Ectodermal cell (in vitro differentiated cells): ENCODE results near the gene EHBP1.

ENCODE experiments used
- H3K27ac ChIP-seq: 2 replicates; pipeline ENCODE4 v1.7.0; 2013; ENCODE audit warnings: mild to moderate bottlenecking, low read depth, low read length; ENCODE audit not compliant: insufficient read depth, poor library complexity, severe bottlenecking
- H3K27me3 ChIP-seq: 2 replicates; pipeline ENCODE4 v1.7.0; 2013; ENCODE audit warnings: mild to moderate bottlenecking, low read length; ENCODE audit not compliant: insufficient read depth, control insufficient read depth, poor library complexity, severe bottlenecking
- H3K36me3 ChIP-seq: one replicate; pipeline ENCODE4 v1.7.0; 2013; ENCODE audit warnings: low read length; ENCODE audit not compliant: control insufficient read depth, insufficient read depth
- H3K4me1 ChIP-seq: one replicate; pipeline ENCODE4 v1.7.0; 2013; ENCODE audit warnings: low read length; ENCODE audit not compliant: control insufficient read depth, insufficient read depth
- H3K4me3 ChIP-seq: 2 replicates; pipeline ENCODE4 v1.7.0; 2013; ENCODE audit warnings: low read depth, low read length, control low read depth; ENCODE audit not compliant: insufficient read depth
- H3K9me3 ChIP-seq: 2 replicates; pipeline ENCODE4 v1.7.0; 2013; ENCODE audit warnings: mild to moderate bottlenecking, low read length, moderate library complexity; ENCODE audit not compliant: control insufficient read depth
- WGBS, 2 experiments: methylation state at CpG; one replicate each; pipeline ENCODE4 v1.1.7; 2013; ENCODE audit warnings: missing lambda C conversion rate in 2 of 2; 5-methylcytosine and 5-hydroxymethylcytosine counted together

EHBP1 gene

DNA sequence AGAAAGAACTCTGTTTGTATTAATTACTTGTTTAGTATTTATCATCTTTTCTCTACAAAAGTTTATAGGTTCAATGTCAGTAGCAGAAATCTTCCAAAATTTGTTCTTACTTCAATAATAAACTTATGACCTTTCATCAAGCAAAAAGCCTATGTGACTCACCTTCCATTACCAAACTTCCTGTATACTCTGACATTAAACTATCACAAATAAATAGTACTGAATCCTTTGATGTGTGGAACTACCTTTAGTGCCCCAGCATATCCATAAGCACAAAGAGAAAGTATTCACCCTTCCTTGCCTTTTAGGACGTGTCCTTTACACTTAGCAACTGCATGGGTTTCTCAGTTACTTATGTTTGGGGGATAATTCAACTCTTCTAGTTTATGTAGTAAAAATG is 166.0 kb downstream of the EHBP1 start:
- H3K36me3 ChIP-seq = peaks cover 15% of the 10 kb centered on the region

DNA sequence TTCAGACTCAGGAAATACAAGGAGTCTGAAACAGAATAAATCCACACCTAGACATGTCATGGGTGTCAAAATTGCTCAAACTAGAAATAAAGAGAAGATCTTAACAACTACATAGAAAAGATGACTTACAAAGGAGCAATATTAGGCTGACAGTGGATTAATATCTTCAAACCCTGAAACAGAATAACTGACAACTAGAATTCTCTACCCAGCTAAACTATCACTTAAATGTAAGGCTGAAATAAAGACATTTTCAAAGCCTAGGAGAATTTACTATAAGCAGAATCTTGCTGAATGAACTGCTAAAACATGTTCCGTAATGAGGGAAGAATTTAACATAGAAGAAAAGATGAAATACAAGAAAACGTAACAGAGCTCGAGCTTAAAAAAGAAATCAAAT is 168.1 kb downstream of the EHBP1 start:
- 81 to 100% methylated on average over 1 to 3 of the region's 3 CpGs for whole genome bisulfite sequencing, 2 experiments

More for the DNA sequence above, 166.0 kb downstream of the EHBP1 start:
- Histone ChIP-seq H3K27me3 (no peaks in the 10 kb centered on the region), H3K4me3 (no peak overlapping the region), H3K4me1 (no peaks in the 10 kb centered on the region), H3K27ac (no peak overlapping the region), H3K9me3 (no peaks in the 10 kb centered on the region)
- 100% methylated on average over 1 of the region's 1 CpG; no CpG with 5 or more reads in 1 of the 2 experiments for WGBS, 2 experiments

DNA sequence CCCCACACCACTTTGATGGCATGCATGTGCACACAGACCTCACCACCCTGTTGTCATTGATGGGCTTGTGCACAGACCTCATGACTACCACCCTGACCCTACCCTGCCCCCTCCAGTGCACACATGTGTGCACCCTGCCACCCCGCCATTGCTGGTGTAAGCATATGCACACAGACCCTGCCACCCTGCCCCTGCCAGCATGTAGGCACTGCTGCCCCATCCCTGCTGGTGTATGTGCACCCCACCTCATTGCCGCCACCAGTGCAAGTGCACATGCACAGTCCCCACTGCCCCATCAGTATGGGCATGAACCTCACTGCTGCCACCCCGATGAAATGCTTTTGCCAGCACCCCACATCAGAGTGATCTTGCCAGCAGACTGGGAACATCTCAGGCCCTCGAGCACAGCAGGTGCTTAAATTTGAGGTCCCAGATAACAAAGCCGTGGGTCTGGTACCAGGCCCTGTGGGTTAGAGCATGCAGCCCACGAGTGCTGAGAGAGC is 169.4 kb downstream of the EHBP1 start:
- WGBS, 2 experiments = 95 to 97% methylated on average over 6 of the region's 6 CpGs
- no peak overlapping the region for H3K4me3 ChIP-seq
- no peaks in the 10 kb centered on the region for H3K9me3 ChIP-seq
- H3K4me1 ChIP-seq = no peaks in the 10 kb centered on the region
- no peak overlapping the region for H3K27ac ChIP-seq
- H3K27me3 ChIP-seq = no peaks in the 10 kb centered on the region
- peaks cover 19% of the 10 kb centered on the region for H3K36me3 ChIP-seq

More for the DNA sequence above, 168.1 kb downstream of the EHBP1 start:
- Histone ChIP-seq H3K27me3 (no peaks in the 10 kb centered on the region), H3K9me3 (no peaks in the 10 kb centered on the region), H3K27ac (no peak overlapping the region), H3K4me3 (no peak overlapping the region), H3K36me3 (peaks cover 15% of the 10 kb centered on the region), H3K4me1 (no peaks in the 10 kb centered on the region)

DNA sequence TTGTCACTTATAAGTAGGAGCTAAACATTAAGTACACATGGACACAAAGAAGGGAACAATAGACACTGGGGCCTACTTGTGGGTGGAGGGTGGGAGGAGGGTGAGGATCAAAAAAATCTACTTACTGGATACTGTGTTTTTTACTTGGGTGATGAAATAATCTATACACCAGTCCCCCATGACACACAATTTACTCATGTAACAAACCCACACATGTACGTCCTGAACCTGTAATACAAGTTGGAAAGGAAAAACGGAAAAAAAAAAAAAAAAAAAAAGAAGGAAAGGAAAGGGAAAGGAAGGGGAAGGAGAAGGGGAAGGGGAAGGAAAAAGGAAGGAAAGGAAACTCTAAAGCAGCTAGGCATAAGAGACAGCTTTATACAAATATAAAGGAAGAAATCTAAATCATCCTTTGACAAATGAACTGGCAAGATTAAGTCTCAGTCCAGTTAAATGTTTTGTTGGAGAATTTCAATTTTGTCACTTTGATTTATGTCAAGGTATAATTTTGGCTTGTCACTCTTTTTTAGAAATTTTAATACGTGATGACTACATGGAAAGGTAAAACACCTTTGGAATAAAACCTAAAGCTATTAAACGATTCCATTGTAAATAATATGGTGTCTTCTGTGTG is 175.8 kb downstream of the EHBP1 start:
- Histone ChIP-seq H3K27me3 (no peaks in the 10 kb centered on the region), H3K9me3 (no peaks in the 10 kb centered on the region), H3K4me1 (no peaks in the 10 kb centered on the region), H3K36me3 (peaks cover 3% of the 10 kb centered on the region), H3K4me3 (no peak overlapping the region), H3K27ac (no peak overlapping the region)
- WGBS, 2 experiments = 78 to 100% methylated on average over 2 to 4 of the region's 4 CpGs

DNA sequence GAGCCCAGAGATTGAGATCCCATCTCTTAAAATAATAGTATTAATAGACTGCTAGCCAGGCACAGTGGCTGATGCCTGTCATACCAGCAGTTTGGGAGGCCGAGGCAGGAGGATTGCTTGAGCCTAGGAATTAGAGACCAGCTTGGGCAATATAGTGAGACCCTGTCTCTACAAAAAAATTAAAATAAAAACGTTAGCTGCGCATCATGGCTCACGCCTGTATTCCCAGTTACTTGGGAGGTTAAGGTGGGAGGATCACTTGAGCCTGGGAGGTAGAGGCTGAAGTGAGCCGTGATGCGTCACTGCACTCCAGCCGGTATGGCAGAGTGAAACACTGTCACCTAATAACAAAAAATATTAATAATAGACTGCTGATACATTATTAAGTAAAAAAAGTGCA is 178.1 kb downstream of the EHBP1 start:
- WGBS, 2 experiments = 84 to 99% methylated on average over 4 to 6 of the region's 7 CpGs
- Histone ChIP-seq H3K27ac (no peak overlapping the region), H3K9me3 (no peaks in the 10 kb centered on the region), H3K4me3 (no peak overlapping the region), H3K36me3 (peaks cover 3% of the 10 kb centered on the region), H3K4me1 (no peaks in the 10 kb centered on the region), H3K27me3 (no peaks in the 10 kb centered on the region)

DNA sequence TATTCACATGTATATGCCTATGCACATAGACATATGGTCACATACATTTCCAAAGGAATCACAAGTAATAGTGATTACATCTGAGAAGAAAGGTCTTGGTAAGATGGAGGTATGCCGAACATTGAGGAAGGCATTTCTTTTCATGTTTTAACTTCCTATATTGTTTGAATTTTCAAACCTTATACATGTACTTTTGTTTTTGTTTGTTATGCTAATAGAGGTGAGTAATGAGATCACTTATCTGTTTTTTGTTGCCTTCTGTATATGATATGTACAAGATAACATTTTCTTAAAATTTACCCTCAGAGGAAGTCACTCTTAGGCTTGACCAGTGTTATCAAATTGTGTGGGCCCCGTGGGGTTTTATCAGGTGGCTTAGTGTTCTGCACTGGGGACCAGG is 178.6 kb downstream of the EHBP1 start:
- H3K36me3 ChIP-seq = peaks cover 2% of the 10 kb centered on the region
- H3K4me1 ChIP-seq = no peaks in the 10 kb centered on the region
- H3K27me3 ChIP-seq = no peaks in the 10 kb centered on the region
- H3K4me3 ChIP-seq = no peak overlapping the region
- no peak overlapping the region for H3K27ac ChIP-seq
- H3K9me3 ChIP-seq = no peaks in the 10 kb centered on the region
- 91 to 96% methylated on average over 1 of the region's 2 CpGs for WGBS, 2 experiments

DNA sequence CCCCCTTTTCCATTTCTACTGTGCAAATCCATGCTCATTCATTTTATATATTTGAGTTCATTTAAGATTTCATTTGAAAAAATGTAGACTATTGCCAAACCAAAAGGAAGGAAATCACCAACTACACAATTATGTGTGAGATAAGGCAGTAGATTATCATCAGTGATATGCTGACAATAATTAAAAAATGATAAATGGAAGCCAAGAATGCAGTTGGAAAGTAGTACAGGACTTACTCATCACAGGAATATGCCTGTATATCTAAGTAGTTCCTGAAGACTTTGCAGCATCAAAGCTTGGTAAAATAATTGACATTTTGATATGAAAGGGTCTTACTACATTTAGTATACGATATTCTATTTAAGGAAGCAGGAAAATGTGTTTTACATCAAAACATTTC is 179.0 kb downstream of the EHBP1 start:
- Histone ChIP-seq H3K4me1 (no peaks in the 10 kb centered on the region), H3K27me3 (no peaks in the 10 kb centered on the region), H3K4me3 (no peak overlapping the region), H3K9me3 (no peaks in the 10 kb centered on the region), H3K27ac (no peak overlapping the region), H3K36me3 (no peaks in the 10 kb centered on the region)
- WGBS, 2 experiments = no CpG with 5 or more reads among the region's 1 CpG

DNA sequence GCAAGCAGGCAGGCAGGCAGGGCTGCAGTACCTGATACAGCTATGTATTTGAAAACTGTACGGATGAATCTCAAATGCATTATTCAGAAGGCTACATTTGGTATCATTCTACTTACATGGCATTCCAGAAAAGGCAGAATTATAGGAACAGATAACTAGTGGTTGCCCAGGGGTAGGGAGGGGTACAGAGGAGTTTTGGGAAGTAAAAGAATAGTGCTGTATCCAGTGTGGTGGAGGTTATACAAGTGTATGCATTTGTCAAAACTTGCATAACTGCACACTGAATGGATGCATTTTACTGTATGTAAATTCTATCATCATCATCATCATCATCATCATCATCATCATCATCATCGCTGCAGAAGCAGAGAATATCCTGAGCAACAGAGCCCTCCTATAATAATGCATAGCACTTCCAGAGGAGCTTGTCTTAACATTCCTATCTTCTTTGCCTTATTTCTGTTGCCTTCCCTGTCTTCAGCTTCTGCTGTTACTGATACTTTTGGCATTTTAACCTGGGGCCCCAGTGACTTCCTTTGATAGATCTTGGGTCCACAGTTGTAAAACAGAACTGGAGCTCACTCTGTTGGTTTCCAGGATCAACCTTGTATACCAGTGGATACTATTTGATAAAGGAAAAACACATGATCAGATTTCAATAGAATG is 189.6 kb downstream of the EHBP1 start:
- WGBS, 2 experiments = 95 to 97% methylated on average over 2 of the region's 2 CpGs
- Histone ChIP-seq H3K27ac (no peak overlapping the region), H3K27me3 (no peaks in the 10 kb centered on the region), H3K4me3 (no peak overlapping the region), H3K36me3 (no peaks in the 10 kb centered on the region), H3K9me3 (no peaks in the 10 kb centered on the region), H3K4me1 (no peaks in the 10 kb centered on the region)

DNA sequence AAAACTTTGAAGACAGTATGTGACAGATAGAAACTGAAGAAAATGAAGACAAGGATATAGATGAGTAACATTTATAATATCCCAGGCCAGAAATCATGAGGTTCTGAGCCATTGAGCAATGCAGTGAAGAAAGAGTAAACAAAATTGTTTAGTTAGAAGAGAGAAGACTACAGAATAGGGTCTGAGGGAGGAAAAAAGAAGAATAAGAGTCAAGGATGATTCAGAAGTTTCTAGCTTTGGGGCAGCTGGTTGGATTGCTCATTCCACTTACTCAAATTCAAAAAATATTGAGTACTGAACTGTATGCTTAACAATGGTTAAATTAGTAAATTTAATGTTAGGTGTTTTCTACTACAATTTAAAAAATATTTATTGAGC is 190.1 kb downstream of the EHBP1 start:
- H3K27me3 ChIP-seq = no peaks in the 10 kb centered on the region
- H3K36me3 ChIP-seq = no peaks in the 10 kb centered on the region
- H3K9me3 ChIP-seq = no peaks in the 10 kb centered on the region
- no peak overlapping the region for H3K4me3 ChIP-seq
- H3K27ac ChIP-seq = no peak overlapping the region
- H3K4me1 ChIP-seq = no peaks in the 10 kb centered on the region

DNA sequence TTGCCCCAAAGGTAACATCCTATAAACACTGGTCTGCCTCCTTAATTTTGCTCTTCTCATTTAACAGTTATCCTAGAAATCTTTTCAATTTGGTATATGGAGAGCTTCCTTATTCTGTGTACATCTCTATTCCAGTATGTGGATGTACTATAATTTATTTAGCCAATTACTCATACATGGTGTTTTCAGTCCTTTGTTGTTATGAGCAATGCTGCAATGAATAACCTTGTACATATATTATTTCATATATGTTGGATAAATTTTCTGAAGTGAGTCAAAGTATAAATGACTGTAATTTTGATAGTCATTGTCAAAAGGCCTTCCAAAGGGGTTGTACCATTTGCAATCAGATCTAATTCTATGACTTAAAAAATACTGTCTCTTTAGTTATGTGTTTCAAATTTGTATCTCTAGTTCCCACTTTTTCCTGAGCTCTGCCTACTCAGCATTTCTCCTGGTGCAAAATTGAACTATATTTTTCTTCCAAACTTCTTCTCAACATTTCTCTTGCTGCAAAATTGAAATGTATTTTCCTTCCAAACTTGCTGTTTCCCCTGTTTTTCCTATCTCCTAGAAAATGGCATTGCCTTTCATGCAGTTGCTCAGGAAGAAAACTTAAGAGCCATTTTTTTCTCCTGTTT is 191.8 kb downstream of the EHBP1 start:
- no peaks in the 10 kb centered on the region for H3K27me3 ChIP-seq
- no peaks in the 10 kb centered on the region for H3K4me1 ChIP-seq
- no peaks in the 10 kb centered on the region for H3K36me3 ChIP-seq
- no peak overlapping the region for H3K27ac ChIP-seq
- no peaks in the 10 kb centered on the region for H3K9me3 ChIP-seq
- no peak overlapping the region for H3K4me3 ChIP-seq
